H1 (cell line): ENCODE data around the gene TGM1. TPM values are rescaled to one million over a fixed set of nuclear protein-coding genes. Genes with fewer than 3 reads are reported as not detected.
A peak's percentile ranks its signal among the peaks of the same experiment; 100 is the strongest.

Experiments used
- SIN3A ChIP-seq, 2 experiments: IDR thresholded peaks in 1 of 2; conservative IDR thresholded peaks in 1 of 2; 2 replicates each; pipeline ENCODE4 v1.6.1; 2011 to 2012; ENCODE audit warnings: low read length in 2 of 2, improper control_type of control experiment in 1 of 2, low read depth in 1 of 2, mild to moderate bottlenecking in 1 of 2
- SP4 ChIP-seq: IDR thresholded peaks from 2 replicates; pipeline ENCODE4 v1.6.1; 2012; ENCODE audit warnings: low read length, inconsistent platforms
- ZNF274 ChIP-seq: IDR thresholded peaks from 2 replicates; pipeline ENCODE4 v1.7.0; 2012; ENCODE audit warnings: low read length, borderline replicate concordance; ENCODE audit errors: extremely low read depth
- polyA plus RNA-seq, 7 experiments: library from polyadenylated mRNA; depleted of rRNA in 3 of 7; stranded (reverse) in 5 of 7; unstranded in 2 of 7; fragments of >200 nt in 5 of 7; fragments of 200-250 nt in 2 of 7; gene quantifications; 1 replicate in 5 of 7; 2 replicates in 1 of 7; 4 replicates in 1 of 7; pipeline versions ENCODE4 v1.2.1 to v1.2.3, GENCODE V29; 2011 to 2013; ENCODE audit warnings: missing spikeins in 2 of 7, mixed read lengths in 2 of 7
- total RNA-seq: library from RNA; stranded (reverse); fragmentation: NEBNext Ultra II Directional; extraction: Animal tissue kit (Norgen Biotek cat#: 25700); gene quantifications from 2 replicates; pipeline ENCODE4 v1.2.1, GENCODE V29; 2021

Gene TGM1
- total and polyA plus RNA-seq, 2 of the 8 experiments (the other 6 are each of a cell fraction or from before 2014, with no cell fraction given), result 1.8 to 2.2 TPM

- TF ChIP-seq ZNF274 (no peak), SP4 (0 out of 2 replicates have a peak, but pooled peaks have one; percentile 16), SIN3A (conservative IDR thresholded peaks at IDR 0.05 in 1 of 2, IDR thresholded peaks at IDR 0.05 in 1 of 2; ENCODE audit: low read depth in 1 of 2, low read length in 2 of 2) (peak in 1 of 2 experiments; percentile 61; a peak in 1 of 4 replicates)
These were observed 21.0 kb downstream of the TGM1 start (continued) for GRCh38 chr14:24241829-24242443.
